GM19397 (cell line): ENCODE results near the gene ATP5PB.

ENCODE experiments used
- ATAC-seq: cut with Tn5 transposase; IDR thresholded peaks from one replicate; pipeline ENCODE4 v1.9.1; 2021; ENCODE audit warnings: mild to moderate bottlenecking, moderate library complexity; ENCODE audit not compliant: unreplicated experiment

The ATP5PB gene

DNA sequence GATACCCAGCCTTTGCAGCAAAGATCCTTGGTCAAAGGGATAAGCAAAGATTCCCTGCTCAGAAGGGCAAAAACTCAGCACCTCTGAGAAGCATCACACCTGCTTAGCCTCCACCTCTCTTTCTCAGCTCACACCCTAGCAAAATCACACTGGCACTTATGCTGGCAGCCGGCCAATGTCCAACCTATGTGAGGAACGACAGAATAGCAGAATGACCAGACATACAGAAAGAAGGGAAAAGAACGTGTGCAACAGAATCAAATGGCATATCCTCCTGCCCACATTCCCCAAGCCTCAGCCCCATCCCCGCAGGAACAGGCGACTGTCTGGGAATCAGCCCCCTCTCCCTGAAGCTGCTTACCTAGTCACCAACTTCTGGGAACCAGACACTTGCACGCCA, 54.8 kb downstream of the ATP5PB start:
- no peak for ATAC-seq

- ATAC-seq: peak; percentile 60
Measured at GRCh38 chr1:111505641-111506119, 56.4 kb downstream of the ATP5PB start.

DNA sequence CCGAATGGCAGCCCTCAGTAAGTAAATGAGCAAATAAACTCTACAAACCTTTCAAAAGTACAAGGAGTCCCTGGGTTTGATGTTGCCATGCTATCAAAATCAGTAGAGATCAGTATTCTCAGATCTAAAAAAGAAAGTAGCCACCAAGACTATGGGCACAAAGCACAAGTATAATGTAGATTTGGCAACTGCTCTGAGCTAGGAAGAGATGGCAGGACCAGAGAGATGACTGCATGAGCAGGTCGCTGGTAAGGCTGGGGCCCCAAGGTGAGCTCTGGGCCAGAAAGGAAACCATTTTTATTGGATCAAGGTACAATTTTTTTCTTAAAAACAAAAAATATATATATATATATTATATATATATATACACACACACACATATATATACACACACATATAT, 57.3 kb downstream of the ATP5PB start:
- ATAC-seq: no peak

DNA sequence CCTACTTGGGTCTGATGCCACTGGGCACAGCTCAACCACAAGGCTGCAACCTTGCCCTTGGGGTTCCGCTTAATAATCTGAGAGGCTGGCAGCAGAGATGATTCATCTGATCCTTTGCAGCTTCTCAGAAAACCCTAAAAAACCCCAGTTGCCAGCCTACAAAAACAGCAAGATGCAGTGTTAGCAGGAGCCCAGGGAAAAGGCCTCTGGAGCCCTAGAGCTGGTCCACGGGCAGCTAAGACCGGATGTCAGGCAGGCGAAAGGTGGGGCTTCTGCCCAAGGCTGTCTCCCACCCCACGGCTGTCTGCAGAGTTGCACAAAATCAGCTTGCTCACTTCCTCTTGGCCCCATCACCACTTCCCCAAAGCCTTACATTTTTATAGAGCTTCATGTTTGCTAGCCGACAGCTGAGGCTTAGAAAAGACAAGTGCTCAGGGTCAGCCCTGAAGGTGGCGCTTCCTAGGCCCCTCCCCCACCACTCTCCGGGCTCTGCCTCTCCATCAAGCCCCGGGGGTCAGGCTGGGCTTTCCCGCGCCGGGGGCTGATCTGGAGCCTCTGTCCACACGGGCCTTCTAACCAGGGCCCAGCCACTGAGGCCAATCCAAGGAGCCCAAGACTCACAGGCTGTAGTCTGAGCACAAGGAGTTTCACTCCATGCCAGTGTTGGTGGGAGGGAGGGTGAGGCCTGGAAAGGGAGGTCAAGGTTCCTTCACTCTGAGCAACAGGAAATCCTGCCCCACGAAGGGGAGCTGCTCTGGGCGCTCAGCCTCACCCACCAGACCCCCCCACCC, 58.3 kb downstream of the ATP5PB start:
- peak; percentile 58 for ATAC-seq

- no peak for ATAC-seq
Measured at GRCh38 chr1:111509997-111510375, 60.7 kb downstream of the ATP5PB start.

GRCh38 chr1:111511370-111511769, 62.1 kb downstream of the ATP5PB start:
- no peak for ATAC-seq
